Activated CD4-positive, CD25-positive, alpha-beta regulatory T cell treated with anti-CD3 and anti-CD28 coated beads, Interleukin-2, amount 50 U/mL, for 24 hours (primary cell): Measurements from ENCODE around the gene SHC4.
A peak's percentile ranks its signal among the peaks of the same experiment; 100 is the strongest.
"Not testable (repeated sequence)": the region's sequence is repeated elsewhere in the genome, so short reads cannot be mapped to it uniquely, and the experiment has no call there.

Experiments used
- ATAC-seq, 2 donors: fragments of 150-1000 bp; cut with Tn5 transposase; one replicate each; pipeline ENCODE4 v1.10.0; 2021; ENCODE audit warnings: mild to moderate bottlenecking in 1 of 2, moderate library complexity in 1 of 2

Gene SHC4

DNA sequence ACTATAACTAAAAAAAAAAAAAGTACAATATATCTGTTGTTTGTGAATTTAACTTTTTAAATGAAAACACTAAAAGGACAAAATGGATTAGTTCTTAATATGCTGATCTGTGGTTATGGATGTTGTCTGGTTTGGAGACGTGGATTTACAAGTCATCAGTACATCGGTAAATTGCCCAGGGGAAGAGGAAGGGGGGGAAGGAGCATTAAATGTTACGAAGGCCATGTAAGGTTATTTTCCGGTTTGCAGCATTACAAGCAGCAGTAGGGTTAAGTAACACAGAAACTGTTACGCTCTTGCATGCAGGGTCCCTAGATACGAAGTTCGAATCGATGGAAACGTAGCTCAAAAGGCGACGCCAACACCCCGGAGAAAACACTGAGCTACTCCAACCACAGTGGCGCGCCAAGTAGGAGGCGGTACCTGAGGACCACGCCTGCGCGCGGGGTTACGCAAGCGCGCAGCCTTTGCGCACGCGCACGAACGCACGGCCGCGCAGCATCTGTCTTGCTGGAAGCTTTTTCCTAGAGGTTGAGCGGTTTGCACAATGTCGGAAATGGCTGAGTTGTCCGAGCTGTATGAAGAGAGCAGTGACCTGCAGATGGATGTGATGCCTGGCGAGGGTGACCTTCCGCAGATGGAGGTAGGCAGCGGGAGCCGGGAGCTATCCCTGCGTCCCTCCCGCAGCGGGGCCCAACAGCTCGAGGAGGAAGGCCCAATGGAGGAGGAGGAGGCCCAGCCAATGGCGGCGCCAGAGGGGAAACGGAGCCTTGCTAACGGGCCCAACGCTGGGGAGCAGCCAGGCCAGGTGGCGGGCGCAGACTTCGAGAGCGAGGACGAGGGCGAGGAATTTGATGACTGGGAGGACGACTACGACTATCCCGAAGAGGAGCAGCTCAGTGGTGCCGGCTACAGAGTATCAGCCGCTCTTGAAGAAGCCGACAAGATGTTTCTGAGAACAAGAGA is 85.8 kb downstream of the SHC4 start, which contains the start of gene EID1:
Gene EID1 (plus strand): TSS at position 505 of the 966 bp plus-strand sequence. CDS start 43 bp downstream, at position 548.
- peak; percentile 93 for ATAC-seq

DNA sequence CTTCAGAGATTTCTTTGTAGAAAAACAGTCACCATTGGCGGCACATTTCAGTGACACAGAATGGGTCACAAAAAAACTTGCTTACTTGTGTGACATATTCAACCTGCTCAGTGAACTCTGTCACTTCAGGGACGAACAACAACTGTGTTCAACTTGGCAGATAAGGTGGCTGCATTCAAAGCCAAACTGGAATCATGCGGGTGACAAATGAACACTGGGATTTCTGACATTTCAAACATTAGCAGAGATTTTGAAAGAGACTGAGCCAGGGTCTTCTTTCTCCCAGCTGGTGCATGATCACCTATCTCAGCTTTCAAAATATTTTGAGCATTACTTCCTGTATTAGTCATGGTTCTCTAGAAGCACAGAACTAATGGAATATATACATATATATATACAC is 87.7 kb downstream of the SHC4 start:
- no peak for ATAC-seq

- no peak for ATAC-seq
Measured at GRCh38 chr15:48875241-48875960, 88.3 kb downstream of the SHC4 start.

DNA sequence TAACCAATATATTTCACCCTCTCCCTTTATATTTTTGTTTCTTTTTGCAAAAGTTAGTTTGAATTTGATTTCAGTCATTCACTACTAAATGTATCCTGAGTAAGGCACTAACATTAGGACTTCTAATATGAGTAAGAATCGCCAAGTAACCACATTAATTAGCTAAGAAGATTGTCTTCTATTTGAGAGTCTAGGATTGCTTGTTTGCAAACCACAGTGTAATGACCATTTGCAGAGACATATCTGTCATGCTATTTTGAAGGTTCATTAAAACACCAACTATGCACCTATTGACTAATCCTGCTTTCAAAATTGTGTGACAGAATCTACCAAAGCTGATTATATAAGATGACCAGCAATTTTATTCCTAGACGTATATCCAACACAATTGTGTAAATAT is 91.1 kb downstream of the SHC4 start:
- no peak for ATAC-seq

GRCh38 chr15:48871542-48871941 is 92.2 kb downstream of the SHC4 start:
- ATAC-seq, result no peak

GRCh38 chr15:48869966-48870365 is 93.8 kb downstream of the SHC4 start:
- no peak for ATAC-seq

- ATAC-seq, result no peak
Measured at GRCh38 chr15:48868536-48868935, 95.2 kb downstream of the SHC4 start.

DNA sequence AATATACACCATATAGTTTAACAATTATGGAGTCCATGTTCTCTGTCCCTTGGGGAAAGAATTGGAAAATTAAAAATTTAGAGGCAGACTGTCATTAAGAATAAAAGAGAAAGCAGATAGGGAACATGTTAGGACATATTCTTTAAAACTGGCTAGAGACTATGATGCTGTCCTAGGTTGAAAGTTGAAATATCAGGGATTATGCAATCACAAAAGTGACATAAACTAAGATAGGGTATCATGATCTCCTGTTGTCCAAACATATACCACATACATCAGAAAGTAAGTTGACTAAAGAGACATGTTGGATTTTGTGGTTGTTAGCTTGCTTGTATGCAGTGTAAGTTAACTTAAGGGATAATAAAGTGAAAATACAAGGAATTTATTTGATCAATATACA is 95.7 kb downstream of the SHC4 start:
- ATAC-seq, result no peak

- ATAC-seq, result no peak
Measured at GRCh38 chr15:48866141-48866563, 97.6 kb downstream of the SHC4 start.

GRCh38 chr15:48865370-48866079 is 98.2 kb downstream of the SHC4 start:
- ATAC-seq, result no peak

GRCh38 chr15:48862705-48863104 is 101.0 kb downstream of the SHC4 start:
- peak in 1 of 2 donors; percentile 36 for ATAC-seq

GRCh38 chr15:48861813-48862431 is 101.8 kb downstream of the SHC4 start:
- ATAC-seq, result peak in 1 of 2 donors; percentile 71

DNA sequence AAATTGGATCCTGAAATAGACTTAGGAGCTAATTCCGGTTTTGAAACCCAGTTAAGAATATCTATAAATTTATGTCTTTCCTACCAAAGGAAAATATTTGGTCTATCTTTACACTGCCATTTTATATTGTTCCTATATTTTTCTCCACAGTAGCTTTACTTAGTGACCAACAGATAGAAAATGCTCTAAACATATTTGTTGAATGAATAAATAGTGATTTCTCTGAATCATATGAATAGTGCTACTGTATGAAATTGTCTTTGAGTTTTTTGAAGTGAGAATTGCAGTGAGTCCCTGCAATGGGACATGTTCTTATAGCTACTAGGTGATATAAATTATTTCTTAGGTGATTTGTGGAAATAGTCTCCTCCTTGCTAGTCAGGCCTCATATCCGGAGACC is 104.3 kb downstream of the SHC4 start:
- ATAC-seq, result no peak

DNA sequence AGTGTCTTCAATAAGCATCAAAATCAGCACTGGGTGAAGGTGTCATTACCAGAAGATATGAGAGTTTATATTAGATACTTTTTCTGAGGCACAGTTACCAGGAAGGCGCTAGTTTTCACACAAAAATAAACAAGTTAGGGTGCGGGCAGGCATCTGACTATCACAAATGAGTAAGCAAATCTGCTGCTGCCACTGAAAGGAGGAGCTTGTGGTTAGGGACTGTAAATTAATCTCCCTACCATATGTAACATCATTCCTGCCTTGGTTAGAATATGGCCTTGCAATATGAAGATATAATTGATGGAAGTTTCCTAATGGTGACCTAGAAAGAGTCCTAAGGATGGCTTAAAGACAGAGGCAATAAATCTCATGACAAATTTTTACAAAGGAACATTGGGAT is 105.3 kb downstream of the SHC4 start:
- ATAC-seq, result no peak

DNA sequence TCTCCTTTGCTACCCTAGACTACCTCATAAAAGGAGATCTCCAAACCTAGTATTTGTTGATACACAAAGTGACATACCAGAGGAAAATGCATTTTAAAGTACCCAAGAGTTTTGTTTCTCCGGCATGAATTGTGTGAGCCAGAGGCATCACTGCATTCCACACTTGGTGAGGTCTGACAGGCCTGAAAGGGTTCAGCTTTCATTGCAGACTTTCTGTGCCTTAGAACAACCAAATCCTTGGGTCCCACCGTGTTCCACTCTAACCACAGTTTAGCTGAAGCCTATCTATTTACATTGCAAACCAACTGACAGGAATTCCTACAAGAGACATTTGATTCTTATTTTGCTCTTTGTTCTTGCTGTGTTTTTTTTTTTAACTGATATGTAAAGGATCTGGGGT is 106.8 kb downstream of the SHC4 start:
- no peak for ATAC-seq

- no peak for ATAC-seq
Measured at GRCh38 chr15:48855501-48856440, 107.9 kb downstream of the SHC4 start.

DNA sequence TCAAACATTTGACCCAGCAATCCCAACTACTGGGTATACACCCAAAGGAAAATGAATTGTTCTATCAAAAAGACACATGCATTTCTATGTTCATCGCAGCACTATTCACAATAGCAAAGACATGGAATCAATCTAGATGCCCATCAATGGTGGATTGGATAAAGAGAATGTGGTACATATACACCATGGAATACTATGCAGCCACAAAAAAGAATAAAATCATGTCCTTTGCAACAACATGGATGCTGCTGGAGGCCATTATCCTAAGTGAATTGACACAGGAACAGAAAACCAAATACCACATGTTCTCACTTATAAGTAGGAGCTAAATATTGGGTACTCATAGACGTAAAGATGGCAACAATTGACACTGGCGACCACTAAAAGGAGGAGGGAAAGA is 109.3 kb downstream of the SHC4 start:
- not testable (repeated sequence) for ATAC-seq

DNA sequence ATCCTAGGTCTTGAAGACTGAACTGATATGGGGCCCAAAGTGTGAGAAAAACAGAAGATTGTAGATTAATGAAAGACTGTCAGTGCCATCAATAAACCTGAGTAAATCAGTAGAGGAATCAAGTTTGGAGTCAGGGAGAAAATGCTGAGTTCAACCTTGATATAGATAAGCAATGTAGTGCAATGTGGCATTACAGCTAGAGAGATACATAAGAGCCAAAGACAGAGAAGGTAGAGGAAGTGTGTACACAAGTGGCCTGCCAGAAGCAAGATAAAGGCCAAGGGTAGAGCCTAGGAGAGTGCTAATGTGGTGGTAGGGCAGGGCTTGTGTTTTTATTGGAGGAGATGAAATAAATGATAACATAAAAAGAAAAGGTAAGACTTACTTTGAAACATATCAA is 111.8 kb downstream of the SHC4 start:
- ATAC-seq, result no peak

DNA sequence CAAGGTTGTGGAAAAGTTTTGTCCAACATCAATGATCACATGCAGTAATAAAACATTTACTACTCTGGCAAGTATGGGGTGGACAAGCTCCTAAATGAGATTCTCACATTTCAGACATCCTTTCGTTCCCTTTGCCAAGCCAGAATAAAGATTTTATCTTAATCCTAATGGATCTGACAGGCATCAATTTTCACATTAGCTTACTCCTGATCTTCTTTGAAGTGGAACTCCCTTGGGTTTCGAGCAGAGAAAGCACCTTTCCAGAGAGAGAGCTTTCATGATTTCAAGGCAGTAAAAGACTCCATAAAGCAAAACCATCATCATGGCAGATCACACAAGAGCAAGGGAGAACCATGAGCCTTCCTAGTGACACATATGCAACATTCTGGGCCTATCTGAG is 113.1 kb downstream of the SHC4 start:
- no peak for ATAC-seq

- ATAC-seq, result peak in 1 of 2 donors; percentile 17
Measured at GRCh38 chr15:48845123-48845522, 118.6 kb downstream of the SHC4 start.

GRCh38 chr15:48842501-48842900 is 121.2 kb downstream of the SHC4 start:
- ATAC-seq, result no peak
